Measurements from ENCODE around the gene TOM1. TPM values are rescaled to one million over a fixed set of nuclear protein-coding genes. Genes with fewer than 3 reads are reported as not detected.

TOM1 gene
- total RNA-seq, 1 donor from 2014 or later, result 29.6 TPM

- no peaks in the 10 kb centered on the region for H3K27me3 Mint-ChIP-seq (ENCODE audit: low read depth, unreplicated experiment)
- Histone ChIP-seq H3K9me3 (ENCODE audit: insufficient read depth, low read depth, low read length) (no peaks in the 10 kb centered on the region), H2AFZ (ENCODE audit: low read depth, low read length) (no peak overlapping the region), H3K79me2 (ENCODE audit: insufficient read depth, low read length) (no peaks in the 10 kb centered on the region), H3K27me3 (ENCODE audit: insufficient read depth, low read length) (no peaks in the 10 kb centered on the region), H3K4me3 (ENCODE audit: insufficient read depth, low read depth, low read length) (no peak overlapping the region), H3K27ac (ENCODE audit: low read depth, low read length) (no peak overlapping the region), H4K20me1 (ENCODE audit: insufficient read depth, low read length) (no peaks in the 10 kb centered on the region), H3K4me2 (ENCODE audit: low read length) (no peak overlapping the region), H3K4me1 (ENCODE audit: insufficient read depth, low read length) (peaks cover 3% of the 10 kb centered on the region), H3K36me3 (ENCODE audit: insufficient read depth, low read length) (no peaks in the 10 kb centered on the region), H3K9ac (ENCODE audit: low read length) (no peak overlapping the region)
- TF ChIP-seq CTCF (IDR thresholded peaks at IDR 0.05; ENCODE audit: insufficient read depth, low read depth, low read length) (no peak), EZH2 (IDR thresholded peaks at IDR 0.05; ENCODE audit: insufficient read depth, low read length) (no peak)
- DNase-seq (ENCODE audit: low read depth), result no peak
- no peaks in the 10 kb centered on the region for H3K36me3 Mint-ChIP-seq (ENCODE audit: low read depth, unreplicated experiment)
- no peak overlapping the region for H3K27ac Mint-ChIP-seq (ENCODE audit: unreplicated experiment)
- no peaks in the 10 kb centered on the region for H3K4me1 Mint-ChIP-seq (ENCODE audit: low read depth, unreplicated experiment)
- no peak for FAIRE-seq
- no peaks in the 10 kb centered on the region for H3K9me3 Mint-ChIP-seq (ENCODE audit: unreplicated experiment)
- no peak overlapping the region for H3K4me3 Mint-ChIP-seq (ENCODE audit: unreplicated experiment)
Observed at GRCh38 chr22:35367331-35367886, 67.7 kb downstream of the TOM1 start.

- DNase-seq (ENCODE audit: low read depth) (no peak), FAIRE-seq (no peak)
- H3K36me3 Mint-ChIP-seq (ENCODE audit: low read depth, unreplicated experiment), result no peaks in the 10 kb centered on the region
- TF ChIP-seq EZH2 (IDR thresholded peaks at IDR 0.05; ENCODE audit: insufficient read depth, low read length) (no peak), CTCF (IDR thresholded peaks at IDR 0.05; ENCODE audit: insufficient read depth, low read depth, low read length) (no peak)
- H3K4me3 Mint-ChIP-seq (ENCODE audit: unreplicated experiment), result no peak overlapping the region
- no peaks in the 10 kb centered on the region for H3K36me3 ChIP-seq (ENCODE audit: insufficient read depth, low read length)
- H3K9me3 Mint-ChIP-seq (ENCODE audit: unreplicated experiment), result no peaks in the 10 kb centered on the region
- H3K4me2 ChIP-seq (ENCODE audit: low read length), result no peak overlapping the region
- H3K79me2 ChIP-seq (ENCODE audit: insufficient read depth, low read length), result no peaks in the 10 kb centered on the region
- no peak overlapping the region for H3K4me3 ChIP-seq (ENCODE audit: insufficient read depth, low read depth, low read length)
- H3K4me1 ChIP-seq (ENCODE audit: insufficient read depth, low read length), result peaks cover 3% of the 10 kb centered on the region
- no peaks in the 10 kb centered on the region for H3K27me3 Mint-ChIP-seq (ENCODE audit: low read depth, unreplicated experiment)
- no peak overlapping the region for H3K27ac ChIP-seq (ENCODE audit: low read depth, low read length)
- H3K27me3 ChIP-seq (ENCODE audit: insufficient read depth, low read length), result no peaks in the 10 kb centered on the region
- no peak overlapping the region for H3K27ac Mint-ChIP-seq (ENCODE audit: unreplicated experiment)
- H3K4me1 Mint-ChIP-seq (ENCODE audit: low read depth, unreplicated experiment), result no peaks in the 10 kb centered on the region
- H4K20me1 ChIP-seq (ENCODE audit: insufficient read depth, low read length), result no peaks in the 10 kb centered on the region
- no peak overlapping the region for H2AFZ ChIP-seq (ENCODE audit: low read depth, low read length)
- H3K9me3 ChIP-seq (ENCODE audit: insufficient read depth, low read depth, low read length), result no peaks in the 10 kb centered on the region
- no peak overlapping the region for H3K9ac ChIP-seq (ENCODE audit: low read length)
Observed at GRCh38 chr22:35368386-35368785, 68.7 kb downstream of the TOM1 start.

- Histone ChIP-seq H3K79me2 (ENCODE audit: insufficient read depth, low read length) (no peaks in the 10 kb centered on the region), H3K4me1 (ENCODE audit: insufficient read depth, low read length) (peaks cover 4% of the 10 kb centered on the region), H4K20me1 (ENCODE audit: insufficient read depth, low read length) (no peaks in the 10 kb centered on the region), H3K4me3 (ENCODE audit: insufficient read depth, low read depth, low read length) (no peak overlapping the region), H3K36me3 (ENCODE audit: insufficient read depth, low read length) (no peaks in the 10 kb centered on the region), H3K9me3 (ENCODE audit: insufficient read depth, low read depth, low read length) (no peaks in the 10 kb centered on the region), H3K27ac (ENCODE audit: low read depth, low read length) (no peak overlapping the region), H3K9ac (ENCODE audit: low read length) (no peak overlapping the region), H3K27me3 (ENCODE audit: insufficient read depth, low read length) (no peaks in the 10 kb centered on the region), H2AFZ (ENCODE audit: low read depth, low read length) (no peak overlapping the region), H3K4me2 (ENCODE audit: low read length) (no peak overlapping the region)
- no peak for FAIRE-seq
- no peak for DNase-seq (ENCODE audit: low read depth)
- H3K27ac Mint-ChIP-seq (ENCODE audit: unreplicated experiment), result no peak overlapping the region
- no peaks in the 10 kb centered on the region for H3K4me1 Mint-ChIP-seq (ENCODE audit: low read depth, unreplicated experiment)
- TF ChIP-seq EZH2 (IDR thresholded peaks at IDR 0.05; ENCODE audit: insufficient read depth, low read length), result no peak
- TF ChIP-seq CTCF (IDR thresholded peaks at IDR 0.05; ENCODE audit: insufficient read depth, low read depth, low read length), result no peak
- no peak overlapping the region for H3K4me3 Mint-ChIP-seq (ENCODE audit: unreplicated experiment)
- H3K36me3 Mint-ChIP-seq (ENCODE audit: low read depth, unreplicated experiment), result no peaks in the 10 kb centered on the region
- H3K27me3 Mint-ChIP-seq (ENCODE audit: low read depth, unreplicated experiment), result no peaks in the 10 kb centered on the region
- no peaks in the 10 kb centered on the region for H3K9me3 Mint-ChIP-seq (ENCODE audit: unreplicated experiment)
Observed at GRCh38 chr22:35369996-35370395, 70.3 kb downstream of the TOM1 start.
